Upper lobe of left lung (tissue), 4 donors: ENCODE measurements around the gene CD58.

Experiments used
- CTCF ChIP-seq, 6 experiments: fragments of 450-650 bp in 4 of 6; fragments of 200-600 bp in 2 of 6; sonication (generic) in 2 of 6; IDR thresholded peaks; one replicate each; pipeline ENCODE4 v1.5.1; 2016 to 2019; ENCODE audit warnings: antibody characterized with exemption in 6 of 6
- POLR2A ChIP-seq, 4 donors: fragments of 450-650 bp; IDR thresholded peaks; one replicate each; pipeline ENCODE4 v1.5.1; 2016 to 2017; ENCODE audit warnings: antibody characterized with exemption in 4 of 4, mild to moderate bottlenecking in 2 of 4

- TF ChIP-seq POLR2A (IDR thresholded peaks at IDR 0.05) (no peak), CTCF (IDR thresholded peaks at IDR 0.05) (no peak)
Measured at GRCh38 chr1:116477429-116477828, 93.4 kb downstream of the CD58 start.
